ENCODE data around the gene PRR36.
A peak's percentile ranks its signal among the peaks of the same experiment; 100 is the strongest.

PRR36 gene

DNA sequence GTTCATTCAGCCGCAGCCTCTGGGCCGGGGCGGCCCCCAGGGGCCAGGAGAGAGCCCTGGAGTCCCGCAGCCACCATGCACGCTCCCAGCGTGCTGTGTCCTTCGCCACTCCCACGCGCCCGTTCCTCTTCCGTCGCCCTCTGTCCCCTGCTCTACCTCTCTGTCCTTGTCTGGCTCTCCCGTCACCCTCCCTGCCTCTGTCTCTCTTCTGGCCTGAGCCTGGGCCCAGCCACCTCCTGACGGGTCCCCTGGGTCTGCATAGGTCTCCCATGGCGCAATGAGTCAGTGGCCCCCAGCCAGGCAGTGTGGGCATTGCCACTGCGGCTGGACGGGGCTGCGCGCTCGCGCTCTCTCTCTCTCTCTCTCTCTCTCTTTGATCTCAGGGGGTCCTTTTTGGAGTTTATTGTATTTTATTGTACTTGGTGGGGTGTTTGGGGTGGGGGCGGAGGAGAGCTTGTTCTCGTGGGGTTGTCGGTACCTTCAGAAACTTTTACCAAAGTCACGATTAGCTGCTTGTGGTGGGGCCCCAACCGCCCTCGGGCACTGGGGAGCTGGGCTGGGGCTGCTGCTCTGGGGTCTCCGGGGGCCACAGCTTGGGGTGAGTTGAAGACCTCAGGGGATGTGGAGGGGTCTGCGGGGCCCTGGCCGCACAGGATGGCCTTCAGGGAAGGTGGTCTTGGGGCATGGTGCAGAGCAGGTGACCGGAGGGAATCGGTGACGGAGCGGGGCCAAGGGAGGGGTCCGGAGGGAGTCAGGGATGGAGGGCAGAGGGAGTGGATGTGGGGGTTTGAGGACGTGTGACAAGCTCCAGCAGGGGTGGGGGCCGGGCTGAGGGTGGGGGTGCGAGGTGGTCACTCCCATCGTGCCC is 38.7 kb upstream of the PRR36 start:
- no peak for DNase-seq (ENCODE audit: low read depth)

DNA sequence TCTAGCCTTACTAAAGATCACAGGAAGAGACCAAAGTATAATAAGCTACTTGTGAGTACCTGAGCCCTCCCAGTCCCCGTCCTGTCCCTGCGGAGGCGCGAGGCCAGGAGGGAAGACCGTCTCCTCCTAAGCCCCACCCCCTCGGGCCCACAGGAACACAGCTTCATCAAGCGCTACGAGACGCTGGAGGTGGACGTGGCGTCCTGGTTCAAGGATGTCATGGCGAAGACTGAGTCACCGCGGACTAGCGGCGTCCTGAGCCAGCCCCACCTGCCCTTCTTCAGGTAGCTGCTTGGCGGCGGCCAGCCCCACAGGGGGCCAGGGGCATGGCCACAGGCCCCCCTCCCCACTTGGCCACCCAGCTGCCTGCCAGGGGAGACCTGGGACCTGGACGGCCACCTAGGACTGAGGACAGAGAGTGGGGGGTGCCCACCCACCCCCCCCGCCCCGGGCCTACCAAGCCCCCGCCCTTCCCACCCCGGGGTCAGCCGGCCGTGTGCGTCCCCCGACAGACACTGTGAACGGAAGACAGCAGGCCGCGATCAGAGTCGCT is 38.0 kb upstream of the PRR36 start:
- no peak for DNase-seq (ENCODE audit: low read depth)

DNA sequence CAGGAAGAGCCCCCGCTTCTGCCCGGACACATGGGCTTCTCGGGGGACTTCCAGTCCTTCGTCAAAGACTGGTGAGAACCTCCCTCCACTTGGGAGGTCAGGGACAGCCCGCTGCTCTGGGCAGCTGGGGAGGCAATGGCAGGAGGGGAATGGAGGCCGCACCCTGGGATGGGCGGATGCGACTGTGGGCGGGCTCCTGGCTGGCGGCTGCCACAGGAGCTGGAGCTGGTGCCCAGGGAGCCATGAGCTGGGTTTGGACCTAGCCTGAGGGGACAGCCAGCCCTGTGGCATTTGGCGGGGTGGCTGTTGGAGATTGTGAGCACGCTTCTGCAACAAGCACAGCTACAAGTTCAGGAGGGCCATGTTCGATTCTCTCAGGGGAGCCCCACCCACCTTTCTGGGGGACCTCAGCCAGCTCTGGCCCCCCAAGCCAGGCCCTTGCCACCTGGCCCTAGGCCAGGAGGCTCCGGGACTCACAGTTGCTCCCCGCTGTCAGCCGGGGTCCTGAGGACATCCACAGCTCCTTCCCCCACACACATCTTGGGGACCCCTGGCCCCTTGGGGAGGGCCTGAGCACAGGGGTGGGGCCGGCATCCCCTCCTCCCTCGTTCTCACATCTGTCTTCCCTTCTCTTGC is 37.4 kb upstream of the PRR36 start:
- no peak for DNase-seq (ENCODE audit: low read depth)

DNA sequence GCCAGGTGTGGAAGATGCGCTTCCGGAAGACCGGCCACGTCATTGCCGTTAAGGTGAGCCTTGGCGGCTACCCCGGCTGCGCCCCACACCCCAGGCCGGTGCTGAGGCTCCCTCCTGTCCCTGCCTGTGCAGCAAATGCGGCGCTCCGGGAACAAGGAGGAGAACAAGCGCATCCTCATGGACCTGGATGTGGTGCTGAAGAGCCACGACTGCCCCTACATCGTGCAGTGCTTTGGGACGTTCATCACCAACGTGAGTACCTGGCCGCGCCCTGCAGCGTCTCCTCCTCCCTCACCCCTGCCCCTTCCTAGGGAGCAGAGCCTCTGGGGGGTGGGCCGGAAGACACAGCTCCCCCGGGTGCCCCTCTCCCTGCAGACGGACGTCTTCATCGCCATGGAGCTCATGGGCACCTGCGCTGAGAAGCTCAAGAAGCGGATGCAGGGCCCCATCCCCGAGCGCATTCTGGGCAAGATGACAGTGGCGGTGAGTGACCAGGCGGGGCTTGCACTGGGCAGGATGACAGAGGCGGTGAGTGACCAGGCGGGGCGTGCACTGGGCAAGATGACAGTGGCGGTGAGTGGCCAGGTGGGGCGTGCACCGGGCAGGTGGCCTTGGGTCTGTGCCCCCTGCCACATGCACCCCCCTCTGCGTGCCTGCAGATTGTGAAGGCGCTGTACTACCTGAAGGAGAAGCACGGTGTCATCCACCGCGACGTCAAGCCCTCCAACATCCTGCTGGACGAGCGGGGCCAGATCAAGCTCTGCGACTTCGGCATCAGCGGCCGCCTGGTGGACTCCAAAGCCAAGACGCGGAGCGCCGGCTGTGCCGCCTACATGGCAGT is 36.4 kb upstream of the PRR36 start:
- DNase-seq (ENCODE audit: low read depth): no peak

DNA sequence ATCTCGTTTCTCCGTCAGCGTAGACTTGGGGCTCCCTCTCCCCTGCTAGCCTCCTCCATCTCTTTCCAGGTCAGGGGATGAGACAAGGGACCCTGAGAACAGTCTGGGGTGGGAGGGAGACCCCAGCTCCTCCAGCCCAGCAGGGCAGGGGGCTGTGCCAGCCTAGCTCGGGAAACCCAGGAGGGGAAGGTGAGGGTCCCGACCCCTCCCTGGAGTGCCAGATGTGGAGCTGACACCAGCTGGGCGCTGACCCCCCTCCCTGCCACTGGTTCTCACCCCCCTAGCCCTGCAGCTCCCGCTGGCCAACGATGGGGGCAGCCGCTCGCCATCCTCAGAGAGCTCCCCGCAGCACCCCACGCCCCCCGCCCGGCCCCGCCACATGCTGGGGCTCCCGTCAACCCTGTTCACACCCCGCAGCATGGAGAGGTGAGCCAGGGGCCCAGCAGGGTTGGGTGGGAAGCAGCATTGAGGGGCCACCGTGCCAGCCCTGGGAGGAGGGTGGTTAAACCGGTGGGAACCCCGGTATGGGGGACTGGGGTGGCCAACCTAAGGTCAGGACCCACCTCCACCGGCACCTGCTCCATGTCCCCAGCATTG is 35.4 kb upstream of the PRR36 start:
- no peak for DNase-seq (ENCODE audit: low read depth)

DNA sequence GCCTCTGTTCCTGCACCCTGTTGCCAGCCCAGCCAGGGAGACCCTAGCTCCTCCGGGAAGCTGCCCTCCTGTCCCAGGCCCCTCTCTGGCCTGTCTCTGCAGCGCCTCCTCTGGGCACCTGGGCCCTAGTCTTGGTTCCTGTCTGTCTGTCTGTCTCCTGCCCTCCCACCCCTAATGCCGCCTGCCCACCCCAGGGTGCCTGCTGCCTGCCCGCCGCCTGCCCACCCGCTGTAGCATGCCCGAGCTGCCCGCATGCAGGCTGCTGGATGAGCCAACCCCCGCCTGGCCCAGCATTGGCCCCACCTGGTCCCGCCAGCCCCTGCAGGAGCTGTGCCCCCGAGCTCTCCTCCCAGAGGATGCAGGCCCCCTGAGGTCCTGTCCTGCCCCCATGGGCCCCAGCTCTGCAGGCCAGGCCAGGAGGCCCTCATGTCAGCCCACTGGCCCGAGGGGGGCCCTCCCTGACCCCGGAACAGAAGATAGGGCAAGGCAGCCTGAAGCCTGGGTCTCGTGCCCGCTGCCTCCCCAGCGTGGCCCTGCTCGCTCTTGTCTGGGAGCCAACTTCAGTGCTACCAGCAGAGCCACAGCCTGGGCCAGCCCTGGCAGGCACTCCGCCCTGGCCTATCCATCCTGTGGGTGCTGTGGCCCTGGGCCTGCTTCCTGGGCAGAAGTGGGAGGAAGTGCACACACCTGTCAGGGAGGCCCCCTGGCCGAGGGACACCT is 34.7 kb upstream of the PRR36 start:
- no peak for DNase-seq (ENCODE audit: low read depth)

DNA sequence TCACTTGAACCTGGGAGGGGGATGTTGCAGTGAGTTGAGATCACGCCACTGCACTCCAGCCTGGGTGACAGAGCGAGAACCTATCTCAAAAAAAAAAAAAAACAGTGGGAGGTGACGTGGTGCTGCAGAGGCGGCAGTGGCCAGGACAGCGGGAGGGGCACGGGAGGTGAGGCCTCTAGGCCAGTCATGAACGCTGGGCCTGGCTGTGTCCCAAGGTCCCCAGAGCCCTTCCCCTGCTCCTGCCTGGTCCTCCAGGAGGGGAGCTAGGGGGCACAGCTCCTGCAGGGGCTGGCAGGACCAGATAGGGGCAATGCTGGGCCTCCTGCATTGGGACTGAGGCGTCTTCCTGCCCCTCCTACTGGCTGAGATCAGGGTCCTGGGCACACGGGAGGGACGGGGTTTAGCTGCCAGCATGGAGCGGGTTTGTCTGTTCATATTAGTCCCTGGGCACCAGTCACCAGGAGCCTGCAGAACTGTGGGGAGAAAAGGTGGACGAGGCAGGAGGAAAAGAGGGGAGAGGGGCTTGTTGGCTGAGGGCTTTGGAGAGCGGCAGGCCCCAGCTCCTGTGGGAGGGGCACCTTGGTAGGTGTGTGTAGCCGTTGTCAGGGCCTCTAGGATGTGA is 34.0 kb upstream of the PRR36 start:
- no peak for DNase-seq (ENCODE audit: low read depth)

DNA sequence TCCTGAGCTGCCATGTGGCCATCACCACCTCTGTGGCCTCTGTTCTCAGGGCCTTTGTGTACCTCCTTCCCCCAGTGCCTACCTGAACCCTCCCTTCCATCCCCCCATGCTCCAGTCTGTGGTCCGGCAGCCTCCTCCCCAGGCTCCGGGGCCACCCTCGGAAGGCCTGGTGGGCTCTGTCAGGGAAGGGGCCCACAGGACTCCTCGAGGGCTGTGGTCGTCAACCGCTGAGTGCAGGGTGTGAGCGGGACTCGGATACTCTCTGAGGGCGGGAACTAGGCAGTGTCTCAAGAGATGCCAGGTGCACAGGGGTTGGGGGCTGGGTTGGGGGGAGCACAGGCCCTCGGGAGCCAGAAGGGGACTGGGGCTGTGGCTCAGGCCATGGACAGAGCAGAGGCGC is 33.4 kb upstream of the PRR36 start:
- DNase-seq (ENCODE audit: low read depth): no peak

DNA sequence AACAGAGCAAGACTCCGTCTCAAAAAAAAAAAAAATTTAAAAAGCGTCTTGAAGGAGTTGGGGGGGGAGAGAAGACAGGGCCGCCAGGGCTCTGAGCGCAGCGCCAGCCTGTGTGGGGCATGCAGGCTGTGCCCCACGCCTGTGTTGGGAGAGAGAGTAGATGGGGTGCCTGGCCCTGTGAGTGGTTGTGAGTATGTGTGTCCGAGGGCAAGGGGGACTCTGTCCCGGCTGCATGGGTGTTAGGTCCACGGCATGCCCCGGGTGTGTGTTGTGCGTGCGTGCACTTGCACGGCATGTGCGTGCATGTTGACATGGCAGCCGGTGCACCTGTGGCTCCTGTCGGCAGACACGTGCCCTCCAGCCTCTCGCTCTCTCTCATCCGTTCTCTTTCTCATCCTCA is 32.9 kb upstream of the PRR36 start:
- no peak for DNase-seq (ENCODE audit: low read depth)

DNA sequence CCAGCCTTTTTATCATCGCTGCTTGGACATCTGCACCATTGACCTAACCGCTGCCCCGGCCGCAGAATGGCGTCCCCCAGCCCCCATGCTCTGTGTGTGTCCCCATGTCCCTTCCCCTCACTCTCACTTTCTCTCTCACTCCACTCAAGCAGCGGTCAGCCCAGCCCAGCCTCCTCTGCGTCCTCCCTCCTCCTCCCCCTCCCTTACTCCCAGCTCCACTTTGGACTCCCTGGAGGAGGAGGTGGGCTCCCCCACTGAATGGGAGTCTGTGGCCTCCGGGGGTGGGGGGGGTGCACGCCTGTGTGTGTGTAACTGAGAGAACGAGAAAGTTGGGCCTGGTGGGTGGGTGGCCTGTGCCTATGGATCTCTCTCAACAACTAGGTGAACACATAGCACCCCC is 31.7 kb upstream of the PRR36 start:
- DNase-seq (ENCODE audit: low read depth): no peak

DNA sequence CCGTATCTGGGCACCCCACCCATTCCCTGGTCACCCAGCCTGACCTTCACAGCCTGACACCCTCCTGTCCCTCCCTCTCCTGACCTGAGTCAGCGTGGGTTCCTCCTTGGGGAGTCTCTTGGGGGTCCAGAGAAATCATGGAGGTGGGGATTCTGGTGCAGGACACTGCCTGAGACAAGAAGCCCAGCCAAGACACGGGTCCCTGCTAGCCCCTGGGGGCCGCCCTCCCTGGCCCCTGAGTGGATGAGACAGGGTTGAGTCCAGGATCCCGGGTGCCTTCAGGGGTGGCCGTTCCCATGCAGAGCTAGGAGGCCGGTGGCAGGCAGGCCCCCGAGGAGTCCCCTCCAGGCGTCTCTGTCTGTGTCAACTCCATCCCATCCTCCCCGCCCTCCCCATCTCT is 31.1 kb upstream of the PRR36 start:
- no peak for DNase-seq (ENCODE audit: low read depth)

DNA sequence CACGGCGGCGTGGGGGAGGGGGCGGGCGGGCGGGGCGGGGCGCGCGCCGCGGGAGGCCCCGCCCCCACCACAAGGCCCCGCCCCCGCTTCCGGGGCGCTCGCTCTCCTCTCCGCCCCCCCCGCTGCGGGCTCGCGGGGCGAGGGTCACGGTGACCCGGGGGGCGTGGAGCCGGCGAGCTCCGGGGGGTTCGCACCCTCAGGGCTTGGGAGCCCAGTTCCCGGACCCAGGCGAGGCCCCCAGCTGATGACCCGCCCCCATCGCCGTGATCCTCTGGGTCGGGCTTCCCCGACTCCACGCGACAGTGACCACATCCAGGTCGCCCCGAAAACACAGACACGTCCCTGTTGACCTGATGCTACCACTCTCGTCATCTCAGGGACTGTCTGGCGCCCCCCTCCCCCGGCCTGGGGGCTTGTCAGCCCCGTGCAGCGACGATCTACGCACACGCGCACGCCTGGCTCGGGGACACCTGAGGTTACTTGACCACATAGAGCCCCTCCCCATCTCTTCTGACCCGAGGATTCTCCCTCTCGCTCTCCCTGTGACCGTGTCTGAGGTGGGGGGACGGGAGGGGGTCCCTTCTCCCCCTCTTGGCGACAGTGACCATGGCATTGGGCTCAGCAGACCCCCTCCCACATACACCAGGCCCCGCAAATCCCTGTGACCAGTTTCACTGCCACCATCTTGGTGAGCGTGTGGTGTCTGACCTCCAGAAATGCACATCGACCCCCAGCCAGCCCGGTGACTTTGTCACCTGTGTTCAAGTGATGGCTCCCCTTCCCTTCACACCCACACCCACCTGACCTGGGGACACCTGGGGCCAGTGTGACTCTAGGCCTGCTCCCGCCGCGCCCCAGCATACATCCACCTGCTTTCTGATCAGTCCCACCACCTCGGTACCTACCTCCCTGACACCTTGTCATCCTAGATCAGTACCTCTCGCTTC is 30.2 kb upstream of the PRR36 start:
- peak; percentile 45 for DNase-seq (ENCODE audit: low read depth)

DNA sequence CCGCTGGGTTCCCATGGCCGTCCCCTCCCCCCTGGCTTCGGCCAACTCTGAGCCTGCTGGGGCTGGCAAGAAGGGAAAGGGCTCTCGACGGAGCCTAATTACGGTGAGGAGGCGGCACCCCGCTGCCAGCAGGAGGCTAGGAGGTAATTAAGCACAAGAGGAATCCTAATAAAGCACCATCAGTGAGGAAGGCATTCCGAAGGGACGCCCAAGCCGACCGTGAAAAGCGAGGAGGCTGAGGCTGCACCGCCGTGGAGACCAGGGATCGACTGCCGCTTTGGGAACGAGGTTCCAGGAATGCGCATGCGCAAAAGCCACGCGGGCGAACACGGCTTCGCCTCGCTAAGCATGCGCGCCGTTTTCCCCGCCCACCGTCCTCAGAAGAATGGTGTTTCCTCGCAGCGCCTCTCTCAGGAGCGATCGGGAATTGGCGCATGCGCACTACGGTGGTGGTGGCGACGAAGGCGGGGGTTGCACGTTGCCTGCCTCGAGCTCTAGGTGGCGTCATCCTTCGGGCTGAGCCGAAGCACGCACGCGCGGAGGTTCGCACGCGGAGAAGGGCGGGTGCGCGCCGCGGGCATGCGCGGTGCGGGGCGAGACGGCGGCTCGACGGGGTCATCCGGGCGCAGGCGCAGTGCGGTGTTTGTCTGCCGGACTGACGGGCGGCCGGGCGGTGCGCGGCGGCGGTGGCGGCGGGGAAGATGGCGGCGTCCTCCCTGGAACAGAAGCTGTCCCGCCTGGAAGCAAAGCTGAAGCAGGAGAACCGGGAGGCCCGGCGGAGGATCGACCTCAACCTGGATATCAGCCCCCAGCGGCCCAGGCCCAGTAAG is 29.3 kb upstream of the PRR36 start, which contains the start of gene MAP2K7:
TSS of gene MAP2K7 (plus strand) at position 634 of the 830 bp plus-strand sequence. CDS start at position 702, 68 bp downstream.
- peak; percentile 100 for DNase-seq (ENCODE audit: low read depth)

DNA sequence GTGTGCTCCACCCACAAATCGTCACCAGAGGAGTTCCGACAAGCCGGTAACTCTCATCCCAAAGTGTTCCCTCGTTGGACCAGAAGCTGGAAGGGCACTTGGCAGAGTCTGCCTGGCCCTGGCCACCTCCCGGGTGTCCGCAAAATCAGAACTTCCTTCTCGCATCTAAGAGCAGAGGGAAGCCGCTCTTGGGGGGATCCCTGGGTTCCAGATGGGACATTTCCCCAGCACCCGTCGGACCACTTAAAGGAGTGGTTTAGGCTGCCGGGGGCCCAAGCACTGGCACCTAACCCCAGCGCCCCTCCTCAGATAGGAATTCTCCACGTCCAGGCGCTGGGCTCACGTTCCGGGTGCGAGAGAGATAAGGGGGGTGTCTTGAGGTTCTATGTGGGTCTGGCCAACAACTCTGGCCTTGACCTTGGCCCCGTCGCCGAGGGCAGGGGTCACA is 28.6 kb upstream of the PRR36 start:
- no peak for DNase-seq (ENCODE audit: low read depth)

DNA sequence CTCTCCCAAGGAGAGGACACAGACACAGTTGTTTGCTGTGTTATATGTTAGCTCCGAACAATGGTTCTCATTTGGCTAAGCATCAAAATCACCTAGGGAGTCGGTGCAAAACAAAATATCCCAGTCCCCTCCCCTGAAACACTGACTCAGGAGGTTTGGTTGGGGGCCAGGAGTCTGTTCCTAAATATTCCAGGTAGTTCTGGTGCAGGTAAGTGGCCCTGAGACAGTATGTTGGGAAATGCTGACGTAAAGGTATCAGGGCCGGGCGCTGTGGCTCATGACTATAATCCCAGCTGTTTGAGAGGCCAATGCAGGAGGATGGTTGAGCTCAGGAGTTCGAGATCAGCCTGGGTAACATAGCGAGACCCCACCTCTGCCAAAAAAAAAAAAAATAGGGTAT is 27.1 kb upstream of the PRR36 start:
- no peak for DNase-seq (ENCODE audit: low read depth)

DNA sequence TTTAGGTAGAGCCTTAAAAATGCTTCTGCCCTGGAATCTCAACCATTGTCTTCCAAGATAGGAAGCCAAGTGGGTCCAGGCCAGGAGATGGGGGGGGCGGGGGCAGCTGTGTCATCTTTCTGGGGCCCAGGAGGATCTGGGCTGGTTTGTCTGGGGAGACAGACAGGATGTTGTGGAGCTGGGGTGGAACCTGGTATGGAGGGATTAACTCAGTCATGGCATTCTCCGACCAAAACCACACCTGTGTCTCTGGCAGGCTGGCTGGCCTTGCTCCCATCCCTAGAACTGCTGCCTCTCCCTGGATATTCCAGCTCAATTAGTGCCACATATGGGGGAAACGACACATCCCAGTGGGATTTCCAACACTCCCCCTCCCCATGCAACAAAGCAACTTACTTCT is 26.7 kb upstream of the PRR36 start:
- DNase-seq (ENCODE audit: low read depth): no peak

DNA sequence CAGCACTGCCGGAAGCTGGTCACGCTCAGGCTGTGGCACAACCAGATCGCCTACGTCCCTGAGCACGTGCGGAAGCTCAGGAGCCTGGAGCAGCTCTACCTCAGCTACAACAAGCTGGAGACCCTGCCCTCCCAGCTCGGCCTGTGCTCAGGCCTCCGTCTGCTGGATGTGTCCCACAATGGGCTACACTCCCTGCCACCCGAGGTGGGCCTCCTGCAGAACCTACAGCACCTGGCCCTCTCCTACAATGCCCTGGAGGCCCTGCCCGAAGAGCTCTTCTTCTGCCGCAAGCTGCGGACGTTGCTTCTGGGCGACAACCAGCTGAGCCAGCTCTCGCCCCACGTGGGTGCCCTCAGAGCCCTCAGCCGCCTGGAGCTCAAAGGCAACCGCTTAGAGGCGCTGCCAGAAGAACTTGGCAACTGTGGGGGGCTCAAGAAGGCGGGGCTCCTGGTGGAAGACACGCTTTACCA is 26.2 kb upstream of the PRR36 start:
- DNase-seq (ENCODE audit: low read depth): no peak

DNA sequence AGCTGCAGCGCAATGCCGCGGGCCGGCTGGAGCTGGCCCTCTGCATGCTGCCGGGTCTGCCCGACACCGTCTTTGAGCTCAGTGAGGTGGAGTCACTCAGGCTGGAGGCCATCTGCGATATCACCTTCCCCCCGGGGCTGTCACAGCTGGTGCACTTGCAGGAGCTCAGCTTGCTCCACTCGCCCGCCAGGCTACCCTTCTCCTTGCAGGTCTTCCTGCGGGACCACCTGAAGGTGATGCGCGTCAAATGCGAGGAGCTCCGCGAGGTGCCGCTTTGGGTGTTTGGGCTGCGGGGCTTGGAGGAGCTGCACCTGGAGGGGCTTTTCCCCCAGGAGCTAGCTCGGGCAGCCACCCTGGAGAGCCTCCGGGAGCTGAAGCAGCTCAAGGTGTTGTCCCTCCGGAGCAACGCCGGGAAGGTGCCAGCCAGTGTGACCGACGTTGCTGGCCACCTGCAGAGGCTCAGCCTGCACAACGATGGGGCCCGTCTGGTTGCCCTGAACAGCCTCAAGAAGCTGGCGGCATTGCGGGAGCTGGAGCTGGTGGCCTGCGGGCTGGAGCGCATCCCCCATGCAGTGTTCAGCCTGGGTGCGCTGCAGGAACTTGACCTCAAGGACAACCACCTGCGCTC is 25.7 kb upstream of the PRR36 start:
- no peak for DNase-seq (ENCODE audit: low read depth)
